Endothelial cell of umbilical vein (primary cell): Measurements from ENCODE around the gene MED12L.

Experiments
- CTCF ChIP-seq, 2 donors: IDR thresholded peaks; 1 replicate in 1 of 2; 2 replicates in 1 of 2; pipeline ENCODE4 v1.5.1; 2011; ENCODE audit warnings: low read length in 2 of 2, mild to moderate bottlenecking in 2 of 2, moderate library complexity in 2 of 2, control low read depth in 1 of 2, inconsistent platforms in 1 of 2, low read depth in 1 of 2; ENCODE audit not compliant: insufficient read depth in 1 of 2; ENCODE audit errors: extremely low read depth in 1 of 2
- JUN ChIP-seq: IDR thresholded peaks from 2 replicates; pipeline ENCODE4 v1.6.1; 2011; ENCODE audit warnings: borderline replicate concordance, low read depth; ENCODE audit not compliant: insufficient read length, insufficient read depth
- POLR2AphosphoS5 ChIP-seq: IDR thresholded peaks from 2 replicates; pipeline ENCODE4 v1.6.1; 2012; ENCODE audit warnings: low read depth, mild to moderate bottlenecking, control low read depth, low read length, moderate library complexity; ENCODE audit not compliant: insufficient read depth

GRCh38 chr3:151314593-151314992, 229.1 kb downstream of the MED12L start:
- TF ChIP-seq CTCF (IDR thresholded peaks at IDR 0.05; ENCODE audit: extremely low read depth in 1 of 2, insufficient read depth in 1 of 2, low read depth in 1 of 2, low read length in 2 of 2) (no peak), POLR2AphosphoS5 (no peak), JUN (no peak)
